GM13977 (cell line): ENCODE results near the gene EXD3.

Source experiments
- DNase-seq: peaks from one replicate; pipeline ENCODE4 v3.0.0; 2012; ENCODE audit warnings: low spot score
- CTCF ChIP-seq: IDR thresholded peaks from 2 replicates; pipeline ENCODE4 v1.5.1; 2012; ENCODE audit warnings: mild to moderate bottlenecking, control low read depth; ENCODE audit not compliant: insufficient read depth; ENCODE audit errors: extremely low read depth, missing control alignments
- in situ Hi-C: fragments of 300-500 bp; cut with MboI; formaldehyde crosslinking; loops from one replicate; pipeline ENCODE4 v1.12.0; 2022; ENCODE audit warnings: low sequenced_read_pairs, low pct_unique_long_range_greater_than_20kb, mixed read lengths, inconsistent platforms; ENCODE audit not compliant: unreplicated experiment

EXD3 gene

DNA sequence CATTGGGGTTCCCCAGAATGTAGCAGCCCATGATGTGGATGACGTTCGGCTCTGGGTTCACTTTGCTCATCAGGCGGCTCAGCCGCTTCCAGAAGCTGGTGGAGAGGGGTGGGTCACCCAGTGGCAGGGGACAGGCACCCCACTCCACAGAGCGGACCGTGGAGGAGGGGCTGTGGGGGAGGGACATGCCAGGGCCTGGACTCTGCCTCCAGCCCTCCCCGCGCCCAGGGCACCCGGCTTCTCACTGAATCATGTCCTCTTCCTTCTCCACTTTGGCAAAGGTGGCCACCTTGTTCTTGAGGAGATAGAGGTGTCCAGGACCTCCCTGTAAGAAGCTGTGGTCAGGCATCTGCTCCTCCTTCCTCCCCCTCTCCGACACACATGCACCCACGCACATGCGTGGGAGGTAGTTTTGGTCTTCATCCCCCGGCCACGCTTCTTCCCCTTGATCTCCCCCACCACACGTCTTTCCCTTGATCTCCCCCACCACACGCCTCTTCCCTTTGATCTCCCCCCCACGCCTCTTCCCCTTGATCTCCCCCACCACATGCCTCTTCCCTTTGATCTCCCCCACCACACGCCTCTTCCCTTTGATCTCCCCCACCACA, 27.1 kb upstream of the EXD3 start:
- TF ChIP-seq CTCF = no peak
- in situ Hi-C loops = no loop called here
- DNase-seq = no peak

DNA sequence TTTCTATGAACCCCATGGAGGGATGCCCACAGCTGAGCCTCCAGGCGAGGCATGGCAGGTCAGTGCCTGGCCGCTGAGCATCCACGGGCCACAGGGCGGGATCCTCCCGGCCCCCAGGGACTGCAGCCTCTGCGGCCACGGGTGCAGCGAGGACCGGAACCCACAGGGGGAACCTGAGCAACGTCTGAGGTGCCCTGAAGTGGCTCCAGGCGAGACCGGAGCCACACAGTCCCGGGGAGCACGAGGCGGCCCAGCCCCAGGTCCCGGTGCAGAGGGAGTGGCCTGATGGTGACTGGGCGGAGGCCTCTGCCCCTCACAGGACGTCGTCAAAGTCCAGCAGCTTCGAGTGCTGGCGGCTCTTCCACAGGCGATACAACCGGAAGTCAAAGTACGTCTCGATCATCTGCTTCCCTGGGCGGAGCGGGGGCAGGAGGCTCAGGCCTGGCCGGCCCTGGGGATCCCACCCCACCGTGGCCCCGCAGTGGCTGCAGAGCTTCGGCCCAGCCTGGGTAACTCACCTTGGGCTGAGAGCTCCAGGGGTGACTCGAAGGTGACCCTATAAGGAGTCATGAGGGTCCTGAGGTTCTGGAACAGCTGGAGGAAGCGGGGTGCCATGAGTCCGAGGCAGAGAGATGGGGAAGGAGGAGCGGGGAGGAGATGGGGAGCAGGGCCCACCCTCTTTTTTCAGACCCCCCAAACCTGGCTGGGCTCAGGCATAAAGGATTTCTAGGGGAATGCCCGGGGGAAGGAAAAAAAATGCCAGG, 26.3 kb upstream of the EXD3 start:
- TF ChIP-seq CTCF = no peak
- no peak for DNase-seq

DNA sequence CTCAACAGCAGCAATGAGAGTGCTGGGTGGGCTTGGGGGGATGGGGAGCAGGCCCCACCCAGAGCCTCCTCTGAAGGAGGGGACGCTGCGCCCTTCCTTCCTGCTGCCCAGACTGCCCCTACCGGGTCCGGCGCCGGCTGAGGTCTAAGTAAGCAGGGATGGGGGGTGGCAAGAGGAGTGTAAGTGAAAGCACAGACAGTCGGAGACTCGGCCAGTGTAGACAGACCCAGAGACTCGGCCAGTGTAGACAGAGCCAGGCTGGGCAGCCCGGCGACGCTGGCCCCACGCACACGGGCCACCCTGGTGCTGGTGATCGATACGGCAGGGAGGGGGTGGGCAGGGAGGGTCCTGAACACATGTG, 25.6 kb upstream of the EXD3 start:
- DNase-seq = no peak
- in situ Hi-C loops = no loop called here
- no peak for TF ChIP-seq CTCF

More for the DNA sequence above, 26.3 kb upstream of the EXD3 start:
- in situ Hi-C loops = no loop called here

- in situ Hi-C loops = no loop called here
- TF ChIP-seq CTCF = no peak
- no peak for DNase-seq
Measured at GRCh38 chr9:137447722-137448601, 25.0 kb upstream of the EXD3 start.

DNA sequence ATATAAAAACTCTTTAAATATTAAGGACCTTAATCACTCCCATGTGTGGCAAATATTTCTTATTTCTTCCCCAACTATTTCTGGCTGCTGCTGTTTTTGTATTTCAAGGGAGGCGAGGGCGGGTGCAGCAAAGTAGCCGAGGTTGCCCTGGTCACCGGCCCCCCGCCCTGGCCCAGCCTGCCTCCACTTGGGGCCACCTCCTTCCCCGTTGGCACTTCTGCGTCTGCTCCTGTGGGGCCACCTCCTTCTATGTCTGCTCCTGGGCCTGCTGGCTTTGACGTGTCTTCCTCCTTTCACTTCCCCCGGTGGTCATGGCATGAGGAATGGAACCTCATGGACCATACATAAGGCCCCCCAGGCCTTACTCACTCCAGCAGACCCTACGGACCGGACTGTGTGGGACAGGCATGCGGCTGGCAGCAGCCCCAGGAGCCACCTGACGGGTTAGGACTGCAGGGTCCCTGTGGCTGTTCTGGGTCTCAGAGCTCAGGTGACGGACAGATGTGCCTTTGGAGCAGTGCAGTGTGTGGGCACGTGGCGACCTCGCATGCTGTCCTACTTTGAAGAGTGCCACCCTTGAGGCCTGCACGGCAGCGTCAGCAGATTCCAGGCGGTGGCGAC, 24.0 kb upstream of the EXD3 start:
- no peak for DNase-seq
- in situ Hi-C loops = no loop called here
- TF ChIP-seq CTCF = no peak

DNA sequence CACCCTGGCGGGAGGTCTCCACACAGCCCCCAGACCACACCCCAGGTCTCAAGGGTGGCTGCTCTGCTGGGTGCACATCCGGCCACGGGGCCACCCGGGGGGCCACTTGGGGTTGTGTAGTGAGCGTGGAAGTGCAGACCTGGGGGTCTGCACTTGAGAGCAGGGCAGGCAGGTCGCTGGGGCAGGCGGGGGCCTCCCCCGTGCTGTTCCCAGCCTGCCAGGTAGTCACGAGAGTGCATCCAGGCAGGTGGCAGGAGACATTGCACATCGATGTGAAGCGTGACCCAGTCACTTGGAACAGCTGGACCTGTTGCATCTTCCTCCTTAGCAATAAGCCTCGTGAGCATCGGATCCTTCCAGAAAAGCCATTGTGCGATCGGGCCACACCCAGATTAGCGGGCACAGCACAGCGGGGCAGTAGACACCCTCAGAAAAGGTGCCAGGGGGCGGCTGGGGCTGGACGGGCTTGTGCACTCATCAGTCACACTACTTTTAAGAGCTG, 23.0 kb upstream of the EXD3 start:
- in situ Hi-C loops = no loop called here
- DNase-seq = no peak
- TF ChIP-seq CTCF = no peak
